HG02981 (cell line): ENCODE results near the gene SLC1A7.
"Not testable (repeated sequence)": the region's sequence is repeated elsewhere in the genome, so short reads cannot be mapped to it uniquely, and the experiment has no call there.

Experiments
- ATAC-seq: cut with Tn5 transposase; IDR thresholded peaks from one replicate; pipeline ENCODE4 v1.9.1; 2021; ENCODE audit warnings: mild to moderate bottlenecking, moderate library complexity; ENCODE audit not compliant: unreplicated experiment

SLC1A7 gene

DNA sequence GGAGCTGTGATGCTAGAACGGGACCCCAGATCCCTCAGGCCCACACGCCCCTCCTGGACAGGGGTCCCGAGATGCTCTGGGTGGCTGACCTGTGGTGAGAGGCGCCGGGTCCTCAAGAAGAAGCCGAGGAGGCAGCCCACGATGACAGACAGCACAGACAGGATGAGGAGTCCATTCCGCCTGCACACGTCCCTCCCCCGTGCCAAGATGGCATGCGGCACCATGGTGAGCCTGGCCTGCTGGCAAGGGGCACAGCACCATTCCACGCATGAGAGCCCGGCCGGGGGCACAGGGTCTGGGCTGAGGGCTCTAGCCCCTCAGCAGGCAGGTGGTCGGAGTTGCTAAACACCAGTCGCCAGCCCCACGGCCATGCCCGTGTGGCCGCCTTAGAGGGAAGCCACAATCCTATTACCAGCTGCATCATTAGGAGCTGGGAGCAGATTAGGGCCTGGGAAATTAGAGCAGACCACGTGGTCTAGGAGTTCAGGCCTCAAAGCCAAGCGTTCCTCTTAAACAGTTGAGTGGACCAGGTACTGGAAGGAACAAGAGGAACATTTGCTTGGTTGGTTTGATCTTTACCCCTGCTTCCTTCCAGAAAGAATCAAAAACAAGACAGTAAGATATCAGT, at the start of gene SLC1A7:
TSS of gene SLC1A7 (minus strand) at position 413 of the 628 bp plus-strand sequence. CDS start at position 224, 189 bp downstream.
- no peak for ATAC-seq

DNA sequence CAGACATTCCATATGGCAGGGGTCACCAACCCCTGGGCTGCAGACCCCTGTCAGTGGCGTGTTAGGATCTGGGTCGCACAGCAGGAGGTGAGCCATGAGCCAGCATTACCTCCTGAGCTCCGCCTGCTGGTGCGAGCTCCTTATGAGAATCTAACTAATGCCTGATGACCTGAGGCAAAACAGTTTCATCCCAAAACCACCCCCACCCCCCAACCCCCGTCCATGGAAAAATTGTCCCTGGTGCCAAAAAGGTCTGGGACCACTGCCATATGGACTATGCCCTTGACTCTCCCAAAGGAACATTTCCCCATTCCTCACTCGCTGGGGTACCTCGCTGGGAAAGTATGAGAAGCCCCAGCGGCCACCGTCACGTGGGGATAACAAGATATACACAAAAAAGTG, 47.8 kb upstream of the SLC1A7 start:
- ATAC-seq = no peak

DNA sequence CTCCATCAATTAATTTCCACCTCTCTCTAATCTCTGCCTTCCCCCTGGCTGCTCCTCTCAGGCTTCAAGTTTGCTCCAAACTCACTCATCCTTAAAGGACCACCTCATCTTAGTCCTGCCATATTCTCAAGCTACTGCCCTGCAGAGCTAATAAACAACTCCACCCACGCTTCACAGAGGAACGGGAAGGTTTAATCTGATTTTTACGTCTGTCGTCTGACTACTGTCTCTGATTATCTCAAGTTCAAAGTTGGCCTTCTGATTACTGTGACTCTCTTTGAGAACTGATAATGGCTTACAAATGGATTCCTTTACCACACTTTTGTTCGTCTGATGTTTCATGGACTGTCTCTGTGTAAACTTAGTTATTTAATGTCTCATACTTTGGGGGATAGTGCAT, 46.6 kb upstream of the SLC1A7 start:
- no peak for ATAC-seq

- ATAC-seq = no peak
Observed at GRCh38 chr1:53188099-53188498, 45.7 kb upstream of the SLC1A7 start.

GRCh38 chr1:53187401-53187800, 45.0 kb upstream of the SLC1A7 start:
- no peak for ATAC-seq

GRCh38 chr1:53186533-53186932, 44.1 kb upstream of the SLC1A7 start:
- no peak for ATAC-seq

- ATAC-seq = not testable (repeated sequence)
Observed at GRCh38 chr1:53185955-53186297, 43.5 kb upstream of the SLC1A7 start.

GRCh38 chr1:53183095-53183990, 40.9 kb upstream of the SLC1A7 start:
- ATAC-seq = no peak

DNA sequence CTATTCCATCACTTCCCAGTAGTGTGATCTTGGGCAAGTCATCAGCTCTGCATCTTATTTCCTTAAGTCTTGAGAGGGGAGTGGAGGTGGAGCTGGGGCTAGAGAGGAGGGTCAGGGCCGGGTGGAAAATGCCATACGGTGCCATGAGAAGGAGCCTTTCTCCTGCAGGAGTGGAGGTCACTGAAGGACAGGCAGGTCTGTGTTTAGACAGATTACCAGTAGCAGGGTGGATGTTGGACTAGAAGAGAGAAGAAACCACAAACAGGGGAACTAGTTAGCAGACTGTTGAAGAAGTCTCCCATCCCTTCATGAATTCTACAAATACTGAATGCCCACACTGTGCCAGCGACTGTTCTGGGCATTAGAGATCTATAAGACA, 40.3 kb upstream of the SLC1A7 start:
- no peak for ATAC-seq

GRCh38 chr1:53182111-53182593, 39.7 kb upstream of the SLC1A7 start:
- no peak for ATAC-seq

DNA sequence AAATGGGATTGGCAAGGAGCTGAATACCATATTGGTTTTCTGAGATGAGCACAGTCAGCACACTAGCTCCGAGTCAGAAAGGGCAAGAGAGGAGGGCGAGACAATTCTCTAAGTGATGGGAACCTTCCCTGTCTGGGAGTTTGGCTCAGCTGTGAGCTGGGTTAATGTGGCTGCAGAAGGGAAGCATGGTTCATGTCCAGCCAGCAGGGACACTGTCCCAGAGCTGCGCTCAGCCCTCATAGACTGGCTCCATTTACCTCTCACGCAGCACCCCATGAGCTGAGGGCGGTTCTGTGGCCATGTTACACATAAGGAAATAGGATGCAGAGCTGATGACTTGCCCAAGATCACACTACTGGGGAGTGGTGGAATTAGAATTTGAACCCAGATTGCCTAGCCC, 38.5 kb upstream of the SLC1A7 start:
- no peak for ATAC-seq

DNA sequence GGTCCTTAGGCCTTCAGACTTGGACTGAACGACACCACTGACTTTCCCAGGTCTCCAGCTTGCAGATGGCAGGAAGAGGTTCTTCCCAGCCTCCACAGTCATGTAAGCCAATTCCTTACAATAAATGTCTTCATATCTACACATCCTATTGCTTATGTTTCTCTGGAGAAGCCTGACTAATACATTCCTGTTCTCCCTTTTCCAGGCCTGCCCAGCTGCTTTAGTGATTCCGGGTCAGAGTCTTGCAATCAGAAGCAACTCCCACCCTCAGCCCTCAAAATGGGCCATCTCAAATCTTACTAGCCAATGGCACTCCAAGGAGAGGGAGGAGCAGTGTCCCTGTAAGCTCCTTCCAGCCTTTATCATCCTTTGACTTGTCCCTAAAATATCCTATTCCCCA, 37.8 kb upstream of the SLC1A7 start:
- ATAC-seq = no peak

GRCh38 chr1:53176452-53177208, 34.2 kb upstream of the SLC1A7 start:
- ATAC-seq = no peak

GRCh38 chr1:53174971-53175913, 32.8 kb upstream of the SLC1A7 start:
- no peak for ATAC-seq

- ATAC-seq = no peak
Observed at GRCh38 chr1:53172426-53173128, 30.1 kb upstream of the SLC1A7 start.

DNA sequence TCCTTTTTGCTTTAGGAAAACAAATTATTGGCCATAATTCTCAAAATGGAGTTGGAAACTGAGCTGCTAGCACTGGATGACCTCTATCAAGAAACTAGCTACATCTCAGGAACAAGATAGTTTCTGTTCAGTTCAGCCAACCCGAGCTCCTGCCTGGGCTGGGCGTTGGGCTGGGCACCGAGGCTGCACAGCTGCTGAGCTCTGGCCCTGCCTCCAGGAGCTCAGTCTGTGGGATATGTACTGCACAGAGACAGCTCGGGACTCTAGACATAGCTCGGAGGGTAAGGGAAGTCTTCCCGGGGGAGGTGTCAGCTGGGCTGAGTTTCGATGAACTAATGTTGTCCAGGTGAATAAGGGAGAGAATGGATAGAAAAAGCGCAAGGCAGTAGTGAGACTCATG, 24.5 kb upstream of the SLC1A7 start:
- ATAC-seq = no peak

GRCh38 chr1:53166366-53166765, 23.9 kb upstream of the SLC1A7 start:
- no peak for ATAC-seq

GRCh38 chr1:53165408-53165961, 23.0 kb upstream of the SLC1A7 start:
- ATAC-seq = no peak

DNA sequence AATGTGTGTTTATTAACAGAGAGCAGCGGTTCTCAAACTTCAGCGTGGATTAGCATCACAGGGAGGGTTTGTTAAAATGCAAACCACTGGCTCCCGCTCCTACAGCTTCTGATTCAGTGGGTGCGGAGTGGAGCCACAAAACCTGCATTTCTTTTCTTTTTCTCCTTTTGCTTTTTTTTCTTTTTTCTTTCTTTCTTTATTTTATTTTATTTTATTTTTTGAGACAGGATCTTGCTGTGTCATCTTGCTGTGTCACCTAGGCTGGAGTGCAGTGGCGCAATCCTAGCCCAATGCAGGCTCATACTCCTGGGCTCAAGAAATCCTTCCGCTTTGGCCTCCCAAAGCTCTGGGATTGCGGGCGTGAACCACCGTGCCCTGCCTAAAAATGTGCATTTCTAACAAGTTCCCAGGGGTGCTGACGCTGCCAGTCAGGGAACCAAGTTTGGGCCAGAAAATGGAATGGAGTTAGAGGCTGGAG, 20.9 kb upstream of the SLC1A7 start:
- no peak for ATAC-seq
